GM10847 (cell line): ENCODE measurements around the gene HLA-DPA1.

Experiments used
- POLR2A ChIP-seq: IDR thresholded peaks from 2 replicates; pipeline ENCODE4 v1.6.1; 2011; ENCODE audit not compliant: insufficient read length; ENCODE audit errors: extremely low read depth

Gene HLA-DPA1

DNA sequence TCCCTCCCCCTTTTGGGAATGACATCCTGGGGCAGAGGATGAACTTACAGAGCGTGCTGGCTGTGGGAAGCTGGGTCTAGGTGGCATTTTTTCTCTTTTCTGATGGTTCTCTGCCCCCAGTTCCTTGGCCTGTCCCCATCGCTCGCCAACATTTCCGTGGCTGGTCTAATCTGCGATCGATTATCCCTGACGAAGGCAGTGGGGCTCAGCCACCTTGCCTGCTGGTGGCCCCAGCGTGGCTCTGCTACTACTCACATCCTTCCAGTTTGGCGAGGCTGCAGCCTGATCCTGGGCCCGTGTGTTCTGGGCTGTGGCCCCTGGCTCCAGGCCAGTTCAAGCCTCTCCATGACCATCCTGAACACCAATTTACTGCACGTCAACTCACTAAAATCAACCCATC, 57.7 kb downstream of the HLA-DPA1 start:
- TF ChIP-seq POLR2A, result no peak

DNA sequence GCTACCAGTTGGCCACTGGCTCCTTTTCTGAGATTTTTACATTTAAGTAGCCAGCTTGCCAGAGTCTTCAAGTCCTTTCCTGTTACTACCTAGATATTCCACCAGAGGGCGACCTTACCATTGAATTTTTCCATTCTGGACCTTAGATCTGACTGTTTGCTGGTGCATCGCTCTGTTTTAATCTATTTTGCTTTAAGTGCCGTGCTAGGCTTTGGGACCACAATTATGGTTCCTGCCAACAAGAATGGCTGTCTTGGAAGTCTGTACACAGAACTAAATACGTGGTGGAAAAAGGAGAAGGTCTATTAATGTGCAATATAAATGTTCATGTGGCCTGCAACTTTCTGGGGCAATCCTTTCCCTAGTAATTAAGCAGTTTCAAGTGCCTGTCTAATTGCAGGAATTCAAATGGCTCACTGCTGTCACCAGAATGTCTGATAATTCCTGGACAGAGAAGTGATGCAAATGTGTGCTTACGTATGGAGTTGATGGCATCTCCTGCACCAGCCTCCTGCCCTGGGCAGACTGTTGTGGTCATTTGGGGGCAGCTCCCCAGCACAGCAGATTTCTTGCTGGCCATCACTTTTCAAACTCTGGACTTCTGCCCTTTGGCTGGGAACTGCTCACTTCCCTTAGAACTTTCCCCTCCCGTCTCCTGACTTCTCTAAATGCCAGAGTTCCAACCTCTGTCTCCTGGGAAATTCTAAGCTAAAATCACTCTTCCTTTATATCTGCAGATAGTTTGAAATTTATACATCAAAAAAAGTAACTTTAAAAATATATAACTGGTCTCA, 58.4 kb downstream of the HLA-DPA1 start:
- no peak for TF ChIP-seq POLR2A
